ENCODE data around the gene AMT.

GRCh38 chr3:49460956-49461355, 38.7 kb upstream of the AMT start:
- TF ChIP-seq CTCF (IDR thresholded peaks at IDR 0.05; ENCODE audit: low read depth, low read length) (no peak), POLR2A (IDR thresholded peaks at IDR 0.05; ENCODE audit: extremely low read depth, insufficient read length) (no peak), MYC (IDR thresholded peaks at IDR 0.05; ENCODE audit: low read depth, low read length) (no peak)
- TF ChIP-seq, protein P1, sequence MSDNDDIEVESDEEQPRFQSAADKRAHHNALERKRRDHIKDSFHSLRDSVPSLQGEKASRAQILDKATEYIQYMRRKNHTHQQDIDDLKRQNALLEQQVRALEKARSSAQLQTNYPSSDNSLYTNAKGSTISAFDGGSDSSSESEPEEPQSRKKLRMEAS (IDR thresholded peaks at IDR 0.05; ENCODE audit: low read depth, low read length): no peak
